Gastroesophageal sphincter (tissue), 4 donors: ENCODE measurements around the gene TDP1. TPM values are rescaled to one million over a fixed set of nuclear protein-coding genes. Genes with fewer than 3 reads are reported as not detected.

Experiments
- ATAC-seq: fragments of 150-250 bp; one replicate; pipeline ENCODE4 v1.9.1; 2016; ENCODE audit warnings: mild to moderate bottlenecking, moderate library complexity
- H3K27ac ChIP-seq, 4 donors: fragments of 200-600 bp; sonication (generic) in 3 of 4; 1 replicate in 3 of 4; 2 replicates in 1 of 4; pipeline ENCODE4 v1.5.1; 2016 to 2019
- H3K27me3 ChIP-seq: fragments of 200-600 bp; sonication (generic); one replicate; pipeline ENCODE4 v1.5.1; 2019
- H3K36me3 ChIP-seq, 2 donors: fragments of 200-600 bp; sonication (generic); one replicate each; pipeline ENCODE4 v1.5.1; 2019; ENCODE audit warnings: control low read depth in 1 of 2
- H3K4me1 ChIP-seq, 3 donors: fragments of 200-600 bp; sonication (generic); 1 replicate in 2 of 3; 2 replicates in 1 of 3; pipeline ENCODE4 v1.5.1; 2016 to 2019; ENCODE audit warnings: control low read depth in 2 of 3
- H3K4me3 ChIP-seq, 2 donors: fragments of 200-600 bp; sonication (generic); one replicate each; pipeline ENCODE4 v1.5.1; 2019; ENCODE audit warnings: mild to moderate bottlenecking in 1 of 2, moderate library complexity in 1 of 2
- H3K9me3 ChIP-seq, 3 donors: fragments of 200-600 bp; sonication (generic); one replicate each; pipeline ENCODE4 v1.5.1; 2017 to 2019; ENCODE audit warnings: control low read depth in 2 of 3
- EP300 ChIP-seq: sonication (generic); formaldehyde crosslinking; IDR thresholded peaks from one replicate; pipeline ENCODE4 v1.6.1; 2017; ENCODE audit warnings: antibody characterized with exemption, mild to moderate bottlenecking
- POLR2A ChIP-seq, 2 donors: fragments of 450-650 bp; IDR thresholded peaks; one replicate each; pipeline ENCODE4 v1.6.1; 2017; ENCODE audit warnings: antibody characterized with exemption in 2 of 2, mild to moderate bottlenecking in 2 of 2, moderate library complexity in 1 of 2
- POLR2AphosphoS5 ChIP-seq: sonication (generic); formaldehyde crosslinking; IDR thresholded peaks from one replicate; pipeline ENCODE4 v1.6.1; 2017; ENCODE audit warnings: antibody characterized with exemption
- WGBS, 2 donors: methylation state at CpG; one replicate each; pipeline ENCODE4 v1.1.5; 2018; ENCODE audit warnings: low coverage in 1 of 2; 5-methylcytosine and 5-hydroxymethylcytosine counted together
- total RNA-seq, 4 donors: library from RNA; depleted of rRNA; stranded (reverse); fragments of >200 nt; gene quantifications; one replicate each; pipeline ENCODE4 v1.1.0, GENCODE V29; 2016
- TF ChIP-seq, protein P1 (sequence below), 4 experiments: fragments of 200-600 bp in 2 of 4; fragments of 450-650 bp in 2 of 4; sonication (generic) in 1 of 4; IDR thresholded peaks; one replicate each; pipeline ENCODE4 v1.5.1; 2017 to 2019; ENCODE audit warnings: antibody characterized with exemption in 4 of 4, mild to moderate bottlenecking in 2 of 4, moderate library complexity in 2 of 4

TDP1 gene
- total RNA-seq, 4 donors from 2014 or later = 5.4 to 12.1 (median 10.3) TPM

DNA sequence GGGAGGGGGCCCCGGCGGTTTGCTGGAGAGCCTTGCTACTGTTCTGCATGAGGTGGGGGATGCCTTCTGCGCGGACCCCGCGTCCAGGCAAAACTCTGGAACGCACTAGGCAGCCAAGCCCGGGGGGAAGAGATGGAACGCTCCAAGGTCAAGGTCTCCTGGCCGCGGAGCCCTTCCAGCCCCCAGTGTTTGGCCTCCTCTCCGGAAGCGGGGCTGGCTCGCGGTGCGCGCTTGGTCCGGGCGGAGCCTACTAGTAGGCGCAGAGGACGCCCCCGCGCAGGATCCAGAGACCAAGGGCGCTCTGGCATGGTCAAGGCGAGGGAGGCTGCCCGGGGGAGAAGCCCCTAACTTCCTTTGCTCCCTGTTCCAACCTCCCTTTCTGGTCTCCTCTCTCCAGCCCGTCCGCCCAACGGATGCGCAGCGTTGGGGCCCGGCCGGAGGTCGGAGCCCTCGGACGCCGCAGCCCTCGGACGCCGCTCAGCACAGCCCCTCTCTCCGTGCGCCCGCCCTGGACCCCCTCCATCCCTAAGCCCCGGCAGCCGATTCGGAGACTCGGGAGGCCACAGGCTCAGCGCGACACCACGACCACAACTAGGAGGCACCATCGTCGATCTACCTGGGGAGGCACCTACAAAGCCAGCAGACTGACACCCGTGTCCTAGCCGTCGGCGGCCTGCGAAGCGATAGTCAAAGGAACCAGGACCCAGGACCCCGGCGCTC, 105.4 kb downstream of the TDP1 start:
- H3K4me1 ChIP-seq = peaks cover 0 to 32% (median 23%) of the 10 kb centered on the region in 3 donors
- TF ChIP-seq EP300 = no peak
- TF ChIP-seq POLR2AphosphoS5 = no peak
- TF ChIP-seq, protein P1, sequence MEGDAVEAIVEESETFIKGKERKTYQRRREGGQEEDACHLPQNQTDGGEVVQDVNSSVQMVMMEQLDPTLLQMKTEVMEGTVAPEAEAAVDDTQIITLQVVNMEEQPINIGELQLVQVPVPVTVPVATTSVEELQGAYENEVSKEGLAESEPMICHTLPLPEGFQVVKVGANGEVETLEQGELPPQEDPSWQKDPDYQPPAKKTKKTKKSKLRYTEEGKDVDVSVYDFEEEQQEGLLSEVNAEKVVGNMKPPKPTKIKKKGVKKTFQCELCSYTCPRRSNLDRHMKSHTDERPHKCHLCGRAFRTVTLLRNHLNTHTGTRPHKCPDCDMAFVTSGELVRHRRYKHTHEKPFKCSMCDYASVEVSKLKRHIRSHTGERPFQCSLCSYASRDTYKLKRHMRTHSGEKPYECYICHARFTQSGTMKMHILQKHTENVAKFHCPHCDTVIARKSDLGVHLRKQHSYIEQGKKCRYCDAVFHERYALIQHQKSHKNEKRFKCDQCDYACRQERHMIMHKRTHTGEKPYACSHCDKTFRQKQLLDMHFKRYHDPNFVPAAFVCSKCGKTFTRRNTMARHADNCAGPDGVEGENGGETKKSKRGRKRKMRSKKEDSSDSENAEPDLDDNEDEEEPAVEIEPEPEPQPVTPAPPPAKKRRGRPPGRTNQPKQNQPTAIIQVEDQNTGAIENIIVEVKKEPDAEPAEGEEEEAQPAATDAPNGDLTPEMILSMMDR (IDR thresholded peaks at IDR 0.05) = no peak
- TF ChIP-seq POLR2A (IDR thresholded peaks at IDR 0.05) = no peak
- no peaks in the 10 kb centered on the region for H3K9me3 ChIP-seq
- WGBS, 2 donors = 2% methylated on average over 9 of the region's 60 CpGs; no CpG with 5 or more reads in 1 of the 2 donors
- H3K27ac ChIP-seq = no peak overlapping the region
- H3K4me3 ChIP-seq = peak overlapping the region; percentile 15 to 52
- no peaks in the 10 kb centered on the region for H3K36me3 ChIP-seq
- no peak for ATAC-seq
- H3K27me3 ChIP-seq = peaks cover 88% of the 10 kb centered on the region

GRCh38 chr14:90061685-90062126, 106.0 kb downstream of the TDP1 start, which contains the start of gene KCNK13:
KCNK13 (plus strand) TSS chr14:90061994; CDS start chr14:90062206, 212 bp downstream.
- ATAC-seq = no peak
- no peaks in the 10 kb centered on the region for H3K36me3 ChIP-seq
- H3K4me3 ChIP-seq = peak within 1 kb of the TSS; percentile 15 to 52
- TF ChIP-seq POLR2A (IDR thresholded peaks at IDR 0.05) (no peak), POLR2AphosphoS5 (no peak), EP300 (no peak)
- TF ChIP-seq, protein P1 (IDR thresholded peaks at IDR 0.05) = no peak
- no peak within 1 kb of the TSS for H3K27ac ChIP-seq
- H3K27me3 ChIP-seq = peaks cover 90% of the 10 kb centered on the region
- 0% methylated on average over 7 to 8 of the region's 52 CpGs for WGBS, 2 donors
- no peaks in the 10 kb centered on the region for H3K9me3 ChIP-seq
- peaks cover 0 to 32% (median 23%) of the 10 kb centered on the region in 3 donors for H3K4me1 ChIP-seq

- WGBS, 2 donors = 0% methylated on average over 5 of the region's 63 CpGs; no CpG with 5 or more reads in 1 of the 2 donors
- no peak for ATAC-seq
Measured at GRCh38 chr14:90062127-90062794, 106.5 kb downstream of the TDP1 start.

DNA sequence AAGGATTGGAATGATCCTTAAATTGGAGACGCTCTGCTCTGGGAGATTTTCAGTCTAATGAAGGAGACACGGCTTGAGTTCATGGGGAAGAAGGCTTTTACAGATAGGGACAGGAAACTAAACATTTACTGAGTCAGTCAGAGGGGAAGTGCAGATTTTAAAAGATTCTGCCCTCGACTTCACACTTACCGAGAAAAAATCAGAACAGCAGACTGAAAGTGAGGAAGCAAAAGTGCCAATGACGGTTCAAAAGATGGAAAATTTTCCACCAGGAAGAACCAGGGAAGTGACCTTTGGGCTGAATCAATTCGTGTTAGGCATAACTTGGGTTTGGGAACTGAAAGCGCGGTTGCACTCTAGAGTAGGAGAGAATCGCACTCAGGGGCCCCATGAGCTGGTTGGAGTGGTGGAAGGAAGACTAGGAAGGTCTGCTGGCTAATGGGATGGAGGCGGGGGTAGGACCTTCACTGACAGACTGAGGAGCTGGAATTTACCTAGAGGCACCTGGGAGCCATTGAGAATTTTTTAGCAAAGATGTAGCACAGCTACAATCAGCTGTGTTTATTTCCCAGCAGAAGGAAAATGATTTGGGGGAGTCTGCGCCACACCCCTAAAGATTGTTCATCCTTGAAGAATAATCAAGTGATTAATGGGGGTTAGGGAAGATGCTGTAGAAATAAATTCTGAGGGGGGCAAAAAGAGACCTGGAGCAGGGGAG, 107.3 kb downstream of the TDP1 start:
- TF ChIP-seq EP300 (no peak), POLR2AphosphoS5 (no peak), POLR2A (IDR thresholded peaks at IDR 0.05) (no peak)
- TF ChIP-seq, protein P1 (IDR thresholded peaks at IDR 0.05) = no peak
- no peak for ATAC-seq
- Histone ChIP-seq H3K4me1 (peaks cover 0 to 32% (median 23%) of the 10 kb centered on the region in 3 donors), H3K36me3 (no peaks in the 10 kb centered on the region), H3K27me3 (peaks cover 92% of the 10 kb centered on the region), H3K27ac (no peak overlapping the region), H3K4me3 (peak overlapping the region in 1 of 2 donors; percentile 52), H3K9me3 (no peaks in the 10 kb centered on the region)
- 25 to 35% methylated on average over 10 to 11 of the region's 11 CpGs for WGBS, 2 donors

More at GRCh38 chr14:90062127-90062794, 106.5 kb downstream of the TDP1 start:
- Histone ChIP-seq H3K36me3 (no peaks in the 10 kb centered on the region), H3K9me3 (no peaks in the 10 kb centered on the region), H3K4me3 (peak overlapping the region; percentile 3 to 52), H3K27me3 (peaks cover 90% of the 10 kb centered on the region), H3K4me1 (peaks cover 0 to 32% (median 23%) of the 10 kb centered on the region in 3 donors), H3K27ac (no peak overlapping the region)
- TF ChIP-seq POLR2A (IDR thresholded peaks at IDR 0.05) = no peak
- no peak for TF ChIP-seq EP300
- TF ChIP-seq POLR2AphosphoS5 = no peak
- TF ChIP-seq, protein P1 (IDR thresholded peaks at IDR 0.05) = no peak
